ENCODE results near the gene ZNF385C.

GRCh38 chr17:42027590-42027889 lies 70.7 kb downstream of the ZNF385C start:
- no peak for TF ChIP-seq CTCF (IDR thresholded peaks at IDR 0.05)
- no peak for TF ChIP-seq POLR2A (IDR thresholded peaks at IDR 0.05)

Measured in heart left ventricle (tissue), 13 donors.